Measurements from ENCODE around the gene HS6ST1. TPM values are rescaled to one million over a fixed set of nuclear protein-coding genes. Genes with fewer than 3 reads are reported as not detected.
"Not testable (repeated sequence)": the region's sequence is repeated elsewhere in the genome, so short reads cannot be mapped to it uniquely, and the experiment has no call there.

HS6ST1 gene
- total RNA-seq, 1 donor from 2014 or later: 21.8 TPM

GRCh38 chr2:128270672-128271596 is 47.7 kb downstream of the HS6ST1 start:
- ATAC-seq (peak; percentile 88), DNase-seq (ENCODE audit: low spot score) (peak; percentile 83)

- peak; percentile 45 for DNase-seq (ENCODE audit: low spot score)
- peak; percentile 3 for ATAC-seq
Observed at GRCh38 chr2:128269990-128270671, 48.5 kb downstream of the HS6ST1 start.

GRCh38 chr2:128269063-128269989 is 49.3 kb downstream of the HS6ST1 start:
- DNase-seq (ENCODE audit: low spot score) (peak; percentile 48), ATAC-seq (no peak)

- DNase-seq (ENCODE audit: low spot score); ATAC-seq: not testable (repeated sequence)
Observed at GRCh38 chr2:128268611-128269010, 50.1 kb downstream of the HS6ST1 start.

- not testable (repeated sequence) for ATAC-seq; DNase-seq (ENCODE audit: low spot score)
Observed at GRCh38 chr2:128268145-128268544, 50.5 kb downstream of the HS6ST1 start.

DNA sequence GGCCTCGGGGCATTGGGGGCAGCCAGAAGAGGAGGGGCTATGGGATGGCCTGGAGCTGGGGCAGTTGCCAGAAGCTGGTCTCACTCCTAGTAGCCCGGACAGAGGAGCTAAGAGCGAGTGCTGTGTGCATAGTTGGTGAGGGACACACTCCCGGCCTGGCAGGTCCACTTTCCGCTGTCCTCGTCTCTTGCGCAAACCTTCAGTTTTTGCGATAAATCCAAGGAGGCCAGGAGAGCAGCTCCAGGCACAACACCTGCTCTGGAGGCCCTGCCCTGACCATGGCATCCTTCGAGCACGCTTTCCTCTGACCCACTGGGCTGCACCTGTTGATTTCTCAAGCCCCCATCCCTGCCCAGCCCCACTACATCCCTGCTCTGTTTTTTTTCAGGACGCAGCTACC is 51.0 kb downstream of the HS6ST1 start:
- DNase-seq (ENCODE audit: low spot score); ATAC-seq: not testable (repeated sequence)

DNA sequence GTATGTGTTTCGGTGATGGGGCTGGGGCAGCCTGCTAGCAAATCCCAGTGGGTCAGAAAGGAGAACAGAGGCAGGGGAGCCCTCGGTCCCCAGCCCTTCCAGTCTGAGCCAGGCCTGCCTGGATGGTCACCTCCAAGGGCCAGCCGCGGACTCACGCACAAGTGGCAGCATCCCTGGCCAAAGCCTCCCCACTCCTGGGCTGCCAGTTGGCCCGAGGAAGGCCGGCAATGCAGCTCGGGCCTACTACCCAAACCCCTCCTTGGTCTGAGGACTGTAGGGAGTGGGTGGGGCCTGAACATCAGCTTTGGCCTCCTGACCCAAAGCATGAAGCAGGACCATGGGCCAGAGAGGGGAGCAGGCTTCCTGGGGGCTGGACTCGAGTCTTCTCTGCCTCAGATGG is 51.5 kb downstream of the HS6ST1 start:
- DNase-seq (ENCODE audit: low spot score); ATAC-seq: not testable (repeated sequence)

DNA sequence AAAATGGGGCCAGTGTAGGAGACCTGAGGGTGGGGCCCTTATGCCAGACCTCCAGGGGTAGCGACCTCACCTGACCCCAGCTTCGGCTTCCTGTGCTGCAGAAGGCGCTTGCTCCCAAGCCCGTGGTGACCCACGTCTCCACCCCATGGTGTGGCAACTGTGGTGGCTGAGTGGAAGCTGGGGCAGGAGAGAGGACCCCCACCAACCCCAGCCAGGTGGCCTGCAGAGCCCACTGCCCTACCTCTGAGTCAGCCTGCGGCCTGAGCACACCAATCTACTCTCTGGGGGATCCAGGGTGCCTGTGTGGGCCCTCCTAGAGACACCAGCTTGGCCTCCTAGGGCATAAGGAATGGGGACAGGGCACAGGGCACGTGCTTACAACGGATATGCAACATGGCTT is 52.2 kb downstream of the HS6ST1 start:
- not testable (repeated sequence) for DNase-seq (ENCODE audit: low spot score); ATAC-seq

GRCh38 chr2:128265608-128265993 is 53.1 kb downstream of the HS6ST1 start:
- ATAC-seq; DNase-seq (ENCODE audit: low spot score): not testable (repeated sequence)

DNA sequence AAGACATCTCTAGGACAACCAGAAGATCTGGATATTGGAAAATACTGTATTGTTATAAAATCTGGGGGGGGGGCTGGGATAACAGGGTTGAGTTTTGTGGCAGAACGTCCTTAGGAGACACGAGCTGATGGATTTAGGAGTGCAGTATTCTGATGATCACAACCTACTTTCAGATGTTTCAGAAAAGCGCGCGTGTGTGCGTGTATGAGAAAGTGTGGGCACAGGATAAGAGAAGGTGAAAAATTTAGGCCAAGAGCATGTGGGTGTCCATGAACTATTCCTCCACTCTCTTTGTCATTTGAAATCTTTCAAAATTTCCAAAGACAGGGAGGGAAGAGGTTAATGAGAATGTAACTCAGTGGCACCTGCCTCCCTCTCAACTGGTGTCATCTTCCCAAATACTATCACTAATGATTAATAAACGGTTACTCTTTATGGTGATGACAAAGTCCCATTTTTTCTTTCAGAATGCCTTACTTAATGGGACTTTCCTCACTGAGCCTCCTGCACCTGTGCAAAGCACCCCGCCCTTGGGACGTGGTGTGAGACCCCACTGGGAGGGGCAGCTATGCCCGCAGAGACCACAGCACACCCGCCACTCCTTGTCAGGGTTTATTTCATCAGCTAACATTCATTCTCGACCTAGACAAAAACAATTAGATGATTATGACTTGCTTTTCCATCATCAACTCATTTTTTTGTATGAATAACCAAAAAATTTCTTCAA is 53.6 kb downstream of the HS6ST1 start:
- DNase-seq (ENCODE audit: low spot score) (no peak), ATAC-seq (no peak)

GRCh38 chr2:128263902-128264331 is 54.8 kb downstream of the HS6ST1 start:
- ATAC-seq (no peak), DNase-seq (ENCODE audit: low spot score) (peak; percentile 38)

DNA sequence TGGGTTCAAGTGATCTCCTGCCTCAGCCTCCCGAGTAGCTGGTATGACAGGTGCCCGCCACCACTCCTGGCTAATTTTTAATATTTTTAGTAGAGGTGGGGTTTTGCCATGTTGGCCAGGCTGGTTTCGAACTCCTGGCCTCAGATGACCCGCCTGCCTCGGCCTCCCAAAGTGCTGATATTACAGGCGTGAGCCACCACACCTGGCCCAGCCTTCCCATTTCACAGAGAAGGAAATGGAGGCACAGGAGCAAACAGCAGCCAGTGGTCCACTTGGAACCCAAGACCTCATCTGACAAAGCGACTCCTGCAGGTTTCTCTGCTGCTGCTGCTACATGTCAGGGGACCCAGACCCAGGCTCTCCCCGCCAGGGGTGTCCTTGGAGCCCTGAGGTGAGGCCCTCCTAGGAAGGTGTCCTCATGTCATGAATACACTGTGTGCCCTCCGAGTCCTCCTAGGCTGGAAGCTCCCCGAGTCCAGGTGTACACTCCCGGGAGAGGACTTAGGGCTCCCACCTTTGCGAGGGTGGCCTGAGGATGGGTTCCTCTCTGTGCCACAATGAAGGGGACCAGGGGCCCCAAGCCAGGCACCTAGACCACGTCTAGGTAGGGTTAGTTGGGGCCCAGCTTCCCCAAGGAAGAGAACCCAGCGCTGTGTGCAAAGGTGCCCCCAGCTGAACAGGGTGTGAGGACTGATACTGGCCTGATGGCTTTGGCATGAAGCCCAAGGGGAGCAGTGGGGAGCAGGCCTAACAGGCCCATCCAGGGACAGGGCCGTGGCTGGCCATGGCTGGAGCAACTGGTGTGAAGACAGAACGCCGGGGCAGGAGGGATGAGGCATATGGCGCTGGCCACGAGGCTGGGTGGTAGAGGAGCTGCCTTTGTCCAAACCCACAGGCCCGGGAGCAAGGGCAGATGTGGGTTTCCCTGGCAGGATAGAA is 56.1 kb downstream of the HS6ST1 start:
- DNase-seq (ENCODE audit: low spot score): peak; percentile 41

GRCh38 chr2:128261245-128262128 is 57.2 kb downstream of the HS6ST1 start:
- ATAC-seq: peak; percentile 9
- DNase-seq (ENCODE audit: low spot score): peak; percentile 35

More for the DNA sequence above, 56.1 kb downstream of the HS6ST1 start:
- no peak for ATAC-seq

DNA sequence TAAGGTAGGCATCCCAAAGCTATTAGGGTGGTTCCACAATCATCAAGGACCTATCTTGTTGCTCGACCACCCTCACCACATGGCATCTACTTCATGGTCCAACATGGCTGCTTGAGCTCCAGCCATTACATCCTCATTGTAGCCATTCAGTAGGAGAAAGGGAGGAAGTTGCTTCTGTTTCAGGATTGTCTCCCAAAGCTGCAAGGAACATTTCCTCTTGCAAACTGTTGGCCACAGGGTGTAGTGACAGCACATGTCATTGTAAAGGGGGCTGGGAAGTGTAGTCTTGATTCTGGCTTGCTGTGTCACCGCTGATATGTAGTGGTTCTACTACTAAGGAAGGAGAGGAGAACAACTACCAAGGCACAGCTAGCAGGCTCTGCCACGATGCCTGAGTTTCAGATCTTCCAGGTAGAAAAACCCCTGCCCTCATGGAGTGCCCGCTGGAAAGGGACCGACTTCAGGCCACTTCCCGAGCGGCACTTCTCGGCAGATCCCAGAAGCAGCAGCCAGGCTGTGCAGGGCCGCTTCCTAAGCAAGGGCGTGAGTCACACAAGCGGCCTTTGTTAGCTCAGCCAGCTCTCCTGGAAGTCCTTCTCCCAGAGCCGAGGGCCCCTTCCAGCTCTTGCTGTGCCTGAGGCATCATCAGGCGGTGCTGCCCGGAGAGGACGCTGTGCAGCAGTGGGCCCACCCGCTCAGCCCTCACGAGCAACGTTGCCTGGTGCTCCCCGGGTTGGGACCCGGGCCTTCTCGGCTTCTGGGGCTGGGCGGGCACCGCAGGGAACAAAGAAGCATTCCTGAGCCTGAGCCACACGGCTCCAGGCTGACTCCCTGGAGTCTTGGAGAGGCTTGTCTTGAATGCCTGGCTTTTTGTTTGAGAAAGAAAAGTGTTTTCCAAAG is 58.2 kb downstream of the HS6ST1 start:
- ATAC-seq (peak; percentile 27), DNase-seq (ENCODE audit: low spot score) (peak; percentile 33)

GRCh38 chr2:128259585-128259984 is 59.1 kb downstream of the HS6ST1 start:
- DNase-seq (ENCODE audit: low spot score) (no peak), ATAC-seq (no peak)

DNA sequence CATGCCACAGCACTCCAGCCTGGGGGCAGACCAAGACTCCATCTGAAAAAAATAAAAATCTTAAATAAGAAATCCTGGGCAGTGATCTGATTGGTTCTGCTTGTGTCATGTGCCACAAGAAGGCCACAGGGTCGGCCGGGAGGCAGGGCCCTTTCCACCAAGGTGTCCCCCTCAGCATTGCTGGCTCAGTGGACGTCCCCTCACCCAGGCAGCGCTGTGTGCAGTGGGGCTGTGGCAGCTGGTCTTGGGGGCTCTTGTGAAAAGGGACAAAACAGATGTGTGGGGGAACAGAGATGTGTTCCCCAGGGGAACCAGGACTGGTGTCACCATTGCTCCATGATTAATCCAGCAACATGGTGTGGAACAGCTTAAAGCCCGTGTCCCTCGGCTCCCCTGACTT is 60.5 kb downstream of the HS6ST1 start:
- DNase-seq (ENCODE audit: low spot score): peak; percentile 31
- no peak for ATAC-seq

DNA sequence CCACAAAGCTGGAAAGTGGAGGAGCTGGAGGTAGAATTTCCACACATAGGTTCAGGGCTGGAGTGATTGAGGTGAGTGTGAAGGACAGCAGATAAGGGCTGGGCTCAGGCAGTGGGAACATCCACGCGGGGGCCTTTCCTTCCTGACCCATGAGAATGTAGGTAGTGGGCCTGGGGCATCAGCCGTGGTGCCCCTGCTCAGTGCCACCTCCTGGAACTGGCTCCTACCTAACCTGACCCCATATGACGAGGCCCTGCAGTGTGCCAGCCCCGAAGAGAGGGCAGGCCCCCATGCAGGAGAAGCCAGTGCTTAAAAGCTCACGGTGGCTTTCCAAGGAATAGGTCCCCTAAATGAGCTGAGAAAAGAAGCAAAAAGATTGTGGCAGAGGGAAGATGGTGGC is 66.2 kb downstream of the HS6ST1 start:
- ATAC-seq (no peak), DNase-seq (ENCODE audit: low spot score) (peak; percentile 19)
